Psoas muscle (tissue), 8 donors: ENCODE measurements around the gene MYL6B. TPM values are rescaled to one million over a fixed set of nuclear protein-coding genes. Genes with fewer than 3 reads are reported as not detected.

Experiments used
- ATAC-seq, 4 donors: fragments of 200-7000 bp; cut with Tn5 transposase; one replicate each; pipeline ENCODE4 v1.9.1; 2020; ENCODE audit warnings: moderate library complexity in 3 of 4, mild to moderate bottlenecking in 2 of 4
- DNase-seq, 2 donors: peaks; one replicate each; pipeline ENCODE4 v3.0.0-alpha.2; 2020
- H3K27ac ChIP-seq: fragments of 200-600 bp; one replicate; pipeline ENCODE4 v1.8.0; 2022
- H3K27me3 ChIP-seq, 3 donors: fragments of 200-600 bp in 1 of 3; one replicate each; pipeline versions ENCODE4 v1.6.1 to v1.8.0; 2013 to 2022; ENCODE audit warnings: low read length in 2 of 3, mild to moderate bottlenecking in 2 of 3, moderate library complexity in 1 of 3; ENCODE audit not compliant: insufficient read depth in 3 of 3
- H3K36me3 ChIP-seq, 2 donors: fragments of 200-600 bp in 1 of 2; one replicate each; pipeline versions ENCODE4 v1.6.1 to v1.8.0; 2013 to 2022; ENCODE audit warnings: low read depth in 1 of 2, mild to moderate bottlenecking in 1 of 2, moderate library complexity in 1 of 2; ENCODE audit not compliant: insufficient read depth in 1 of 2
- H3K4me1 ChIP-seq: fragments of 200-600 bp; one replicate; pipeline ENCODE4 v1.8.0; 2022
- H3K4me3 ChIP-seq: fragments of 200-600 bp; one replicate; pipeline ENCODE4 v1.8.0; 2022; ENCODE audit warnings: mild to moderate bottlenecking
- H3K9me3 ChIP-seq: fragments of 200-600 bp; one replicate; pipeline ENCODE4 v1.8.0; 2022
- CTCF ChIP-seq: fragments of 200-600 bp; IDR thresholded peaks from one replicate; pipeline ENCODE4 v1.8.0; 2022; ENCODE audit warnings: antibody characterized with exemption
- WGBS, 3 donors: extraction: QIAGEN DNeasy Blood & Tissue Kit; methylation state at CpG; one replicate each; pipeline versions ENCODE4 v1.1.6 to v1.1.7; 2013; 5-methylcytosine and 5-hydroxymethylcytosine counted together
- intact Hi-C, 2 donors: fragments of 100-400 bp; cut with DNase I; formaldehyde crosslinking; loops; one replicate each; pipeline versions ENCODE4 v1.11.0 to v1.14.2; 2022
- polyA plus RNA-seq, 3 donors: library from polyadenylated mRNA; stranded (reverse); fragments of 200-250 nt; gene quantifications; one replicate each; pipeline ENCODE4 v1.2.3, GENCODE V29; 2013
- total RNA-seq, 4 donors: library from RNA; stranded (reverse); fragmentation: NEBNext Ultra II Directional in 2 of 4; extraction: Animal tissue kit (Norgen Biotek cat#: 25700) in 2 of 4; gene quantifications; one replicate each; pipeline versions ENCODE4 v1.2.1 to v1.2.4, GENCODE V29; 2021 to 2023
- donor health status: healthy with polysubstance abuse.
- donor health status: DM: no; HTN: no; CAD: no; lungs with moderate emphysema.
- donor health status: Bipolar disorder and iron deficiency.
- donor health status: healthy.
- donor health status: DM: yes; HTN: yes; CAD: no.
- donor health status: DM: no; HTN: no; CAD: no.
- donor health status: DM: no; HTN: no; CAD: no.
- donor health status: DM: yes; HTN: yes; CAD: no.

Gene MYL6B
- total and polyA plus RNA-seq, 7 donors = 113 to 2,222 (median 553) TPM

GRCh38 chr12:56104109-56104814 is 48.1 kb upstream of the MYL6B start, which contains the start of gene PA2G4:
TSS of gene PA2G4 (plus strand) at chr12:56104559. CDS start at chr12:56104738, 179 bp downstream.
- peak within 1 kb of the TSS; percentile 89 for H3K27ac ChIP-seq
- ATAC-seq = peak; percentile 96 to 98 (median 97)
- peak within 1 kb of the TSS; percentile 93 for H3K4me3 ChIP-seq
- peaks cover 18 to 34% of the 10 kb centered on the region in 2 donors for H3K36me3 ChIP-seq
- peaks cover 20% of the 10 kb centered on the region for H3K4me1 ChIP-seq
- H3K27me3 ChIP-seq = no peaks in the 10 kb centered on the region
- no peak for TF ChIP-seq CTCF
- WGBS, 3 donors = 0 to 1% (median 1%) methylated on average over 52 to 60 of the region's 60 CpGs
- intact Hi-C loops = loop anchor here (2.0 to 10.0 kb wide), 4 partner anchors 57 to 109 kb away; partner anchors contain the start of gene SUOX (in 1 of the 2)
- no peaks in the 10 kb centered on the region for H3K9me3 ChIP-seq
- DNase-seq = peak; percentile 98 to 99

GRCh38 chr12:56104815-56105608 is 47.4 kb upstream of the MYL6B start:
- Histone ChIP-seq H3K9me3 (no peaks in the 10 kb centered on the region), H3K4me3 (peak overlapping the region; percentile 93), H3K36me3 (peaks cover 23 to 41% of the 10 kb centered on the region in 2 donors), H3K4me1 (peaks cover 20% of the 10 kb centered on the region), H3K27me3 (no peaks in the 10 kb centered on the region), H3K27ac (peak overlapping the region; percentile 89)
- peak; percentile 30 to 59 (median 40) for ATAC-seq
- DNase-seq = peak; percentile 21 to 56
- no peak for TF ChIP-seq CTCF
- WGBS, 3 donors = 1 to 2% (median 1%) methylated on average over 33 to 40 of the region's 40 CpGs
- intact Hi-C loops = loop anchor here (2.0 to 10.0 kb wide), 4 partner anchors 58 to 110 kb away; partner anchors contain the start of gene SUOX (in 1 of the 2)

GRCh38 chr12:56105609-56105902 is 46.8 kb upstream of the MYL6B start:
- Histone ChIP-seq H3K27me3 (no peaks in the 10 kb centered on the region), H3K4me3 (peak overlapping the region; percentile 93), H3K27ac (peak overlapping the region; percentile 89), H3K4me1 (peaks cover 20% of the 10 kb centered on the region), H3K9me3 (no peaks in the 10 kb centered on the region), H3K36me3 (peaks cover 24 to 47% of the 10 kb centered on the region in 2 donors)
- 19 to 28% (median 26%) methylated on average over 2 of the region's 2 CpGs for WGBS, 3 donors
- intact Hi-C loops = loop anchor here (2.0 to 10.0 kb wide), 3 partner anchors 59 to 111 kb away; partner anchors contain the start of gene SUOX (in 1 of the 2)
- ATAC-seq (no peak), DNase-seq (no peak)
- no peak for TF ChIP-seq CTCF

- Histone ChIP-seq H3K27me3 (no peaks in the 10 kb centered on the region), H3K4me3 (no peak overlapping the region), H3K9me3 (no peaks in the 10 kb centered on the region), H3K27ac (no peak overlapping the region), H3K4me1 (peaks cover 20% of the 10 kb centered on the region), H3K36me3 (peaks cover 26 to 63% of the 10 kb centered on the region in 2 donors)
- intact Hi-C loops = loop anchor here (10.0 kb wide), 2 partner anchors 102 to 112 kb away; partner anchors contain the start of gene SUOX (in 1 of the 2)
- no peak for TF ChIP-seq CTCF
- no peak for DNase-seq
- WGBS, 3 donors = 93 to 96% (median 94%) methylated on average over 3 of the region's 3 CpGs
- no peak for ATAC-seq
Observed at GRCh38 chr12:56107242-56107641, 45.1 kb upstream of the MYL6B start.
